DND-41 (cell line): Measurements from ENCODE around the gene GORAB.

ENCODE experiments used
- EZH2 ChIP-seq: IDR thresholded peaks from 3 replicates; pipeline ENCODE4 v1.6.1; 2012; ENCODE audit warnings: borderline replicate concordance, low read depth, mild to moderate bottlenecking, moderate library complexity, low read length, inconsistent platforms; ENCODE audit not compliant: severe bottlenecking
- TF ChIP-seq, protein P1 (sequence below): IDR thresholded peaks from 2 replicates; pipeline ENCODE4 v1.5.1; 2012; ENCODE audit warnings: borderline replicate concordance, low read length, moderate library complexity, mild to moderate bottlenecking; ENCODE audit not compliant: poor library complexity, severe bottlenecking; ENCODE audit errors: extremely low read depth

DNA sequence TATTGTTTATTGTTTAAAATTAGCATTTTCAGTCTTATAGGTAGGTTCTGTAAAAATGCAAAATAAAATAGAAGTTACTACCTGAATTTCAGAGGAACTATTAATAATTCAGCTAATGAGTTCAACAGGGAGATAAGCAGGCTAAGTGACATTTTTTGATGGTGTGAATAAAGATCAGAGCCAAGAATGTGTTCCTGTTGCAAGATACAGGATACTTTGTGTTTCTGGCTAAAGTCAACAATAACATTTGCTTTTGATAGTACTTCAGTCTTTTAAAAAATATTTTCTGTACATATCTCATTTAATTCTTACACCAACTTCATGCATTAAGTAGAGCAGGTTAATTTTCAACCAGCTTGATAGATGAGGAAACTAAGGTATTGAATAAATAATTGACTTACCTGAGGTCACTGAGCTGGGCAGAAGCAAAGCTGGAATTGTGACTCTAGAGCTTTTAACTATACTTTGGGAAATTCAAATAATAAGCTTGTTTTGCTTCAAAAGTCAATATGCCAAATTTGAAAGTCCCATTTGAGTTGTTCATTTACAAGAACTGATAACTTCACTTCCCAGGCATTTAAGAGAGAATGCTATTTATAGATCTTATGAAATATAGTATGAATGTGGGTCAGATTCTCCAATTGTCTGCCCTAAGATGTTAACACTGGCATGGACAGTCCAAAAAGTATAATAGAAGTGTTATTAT is 6.0 kb downstream of the GORAB start:
- TF ChIP-seq, protein P1, sequence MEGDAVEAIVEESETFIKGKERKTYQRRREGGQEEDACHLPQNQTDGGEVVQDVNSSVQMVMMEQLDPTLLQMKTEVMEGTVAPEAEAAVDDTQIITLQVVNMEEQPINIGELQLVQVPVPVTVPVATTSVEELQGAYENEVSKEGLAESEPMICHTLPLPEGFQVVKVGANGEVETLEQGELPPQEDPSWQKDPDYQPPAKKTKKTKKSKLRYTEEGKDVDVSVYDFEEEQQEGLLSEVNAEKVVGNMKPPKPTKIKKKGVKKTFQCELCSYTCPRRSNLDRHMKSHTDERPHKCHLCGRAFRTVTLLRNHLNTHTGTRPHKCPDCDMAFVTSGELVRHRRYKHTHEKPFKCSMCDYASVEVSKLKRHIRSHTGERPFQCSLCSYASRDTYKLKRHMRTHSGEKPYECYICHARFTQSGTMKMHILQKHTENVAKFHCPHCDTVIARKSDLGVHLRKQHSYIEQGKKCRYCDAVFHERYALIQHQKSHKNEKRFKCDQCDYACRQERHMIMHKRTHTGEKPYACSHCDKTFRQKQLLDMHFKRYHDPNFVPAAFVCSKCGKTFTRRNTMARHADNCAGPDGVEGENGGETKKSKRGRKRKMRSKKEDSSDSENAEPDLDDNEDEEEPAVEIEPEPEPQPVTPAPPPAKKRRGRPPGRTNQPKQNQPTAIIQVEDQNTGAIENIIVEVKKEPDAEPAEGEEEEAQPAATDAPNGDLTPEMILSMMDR, result no peak
- TF ChIP-seq EZH2, result no peak
